Liver (tissue), 3 donors: ENCODE results near the gene DIS3L2.

ENCODE experiments used
- FOXA1 ChIP-seq: IDR thresholded peaks from 2 replicates; pipeline ENCODE4 v1.6.1; 2016; ENCODE audit warnings: antibody characterized with exemption
- GABPA ChIP-seq, 2 donors: IDR thresholded peaks in 1 of 2; conservative IDR thresholded peaks in 1 of 2; 2 replicates each; pipeline ENCODE4 v1.6.1; 2016; ENCODE audit warnings: antibody characterized with exemption in 2 of 2, mild to moderate bottlenecking in 1 of 2, moderate library complexity in 1 of 2
- JUND ChIP-seq, 2 donors: IDR thresholded peaks; 2 replicates each; pipeline ENCODE4 v1.6.1; 2016; ENCODE audit warnings: antibody characterized with exemption in 2 of 2
- NR2F2 ChIP-seq: IDR thresholded peaks from 2 replicates; pipeline ENCODE4 v1.6.1; 2016; ENCODE audit warnings: antibody characterized with exemption
- RAD21 ChIP-seq, 2 donors: IDR thresholded peaks; 2 replicates each; pipeline ENCODE4 v1.6.1; 2016; ENCODE audit warnings: antibody characterized with exemption in 2 of 2, mild to moderate bottlenecking in 2 of 2
- RXRA ChIP-seq, 2 donors: IDR thresholded peaks; 2 replicates each; pipeline ENCODE4 v1.6.1; 2017 to 2018; ENCODE audit warnings: antibody characterized with exemption in 2 of 2, mild to moderate bottlenecking in 1 of 2
- SP1 ChIP-seq: IDR thresholded peaks from 2 replicates; pipeline ENCODE4 v1.6.1; 2018; ENCODE audit warnings: antibody characterized with exemption, mild to moderate bottlenecking
- TAF1 ChIP-seq: conservative IDR thresholded peaks from 2 replicates; pipeline ENCODE4 v1.6.1; 2016; ENCODE audit warnings: antibody characterized with exemption, mild to moderate bottlenecking
- YY1 ChIP-seq: IDR thresholded peaks from 2 replicates; pipeline ENCODE4 v1.6.1; 2016; ENCODE audit warnings: antibody characterized with exemption, mild to moderate bottlenecking
- TF ChIP-seq, protein P1 (sequence below): fragments of 150-350 bp; IDR thresholded peaks from 2 replicates; pipeline ENCODE4 v1.5.1; 2017; ENCODE audit warnings: improper control_type of control experiment, low read depth, low read length; ENCODE audit not compliant: missing input control
- TF ChIP-seq, protein P2 (sequence below): IDR thresholded peaks from 2 replicates; pipeline ENCODE4 v1.6.1; 2016; ENCODE audit warnings: antibody characterized with exemption
- TF ChIP-seq, protein P3 (sequence below): IDR thresholded peaks from 2 replicates; pipeline ENCODE4 v1.6.1; 2016; ENCODE audit warnings: antibody characterized with exemption
- TF ChIP-seq, protein P4 (sequence below): IDR thresholded peaks from 2 replicates; pipeline ENCODE4 v1.6.1; 2016; ENCODE audit warnings: antibody characterized with exemption
- TF ChIP-seq, protein P5 (sequence below): IDR thresholded peaks from 2 replicates; pipeline ENCODE4 v1.6.1; 2016; ENCODE audit warnings: antibody characterized with exemption, mild to moderate bottlenecking
- donor health status: healthy.
- donor health status: healthy.

DNA sequence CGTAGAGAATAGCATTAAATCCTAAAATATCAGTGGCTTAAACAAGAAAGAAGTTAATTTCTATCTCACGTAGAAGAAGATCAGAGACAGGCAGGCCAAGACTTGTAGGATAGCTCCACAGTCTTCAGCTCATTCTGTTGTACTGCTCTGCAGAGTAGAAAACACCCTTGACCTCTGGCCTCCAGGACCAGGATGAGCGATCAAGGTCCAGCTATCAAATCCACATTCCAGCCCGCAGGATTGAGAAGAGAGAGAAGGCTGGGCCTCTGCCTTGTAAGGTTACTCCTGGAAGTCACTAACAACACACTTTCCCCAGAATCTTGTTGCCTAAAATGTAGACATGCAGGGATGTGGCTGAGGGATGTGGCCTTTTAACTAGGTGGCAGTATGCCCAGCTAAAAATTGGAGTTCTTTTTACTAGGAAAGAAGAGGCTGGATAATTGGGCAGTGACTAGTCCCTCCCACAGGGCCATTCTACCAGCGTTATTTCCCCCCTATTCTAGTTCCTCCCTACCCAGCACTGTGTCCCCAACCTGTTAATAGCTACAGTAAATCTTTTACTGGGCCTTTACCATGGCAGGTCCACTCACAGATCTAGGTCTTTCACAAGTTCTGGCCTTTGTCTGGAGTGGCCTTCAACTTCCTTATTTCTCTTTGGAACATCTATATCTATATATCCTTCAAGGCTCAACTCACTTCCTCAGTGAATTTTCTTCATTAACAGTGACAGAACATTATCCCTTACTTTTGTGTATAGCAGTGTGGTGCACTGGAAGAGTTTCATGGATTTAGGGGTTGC, 165.0 kb downstream of the DIS3L2 start:
- TF ChIP-seq, protein P1, sequence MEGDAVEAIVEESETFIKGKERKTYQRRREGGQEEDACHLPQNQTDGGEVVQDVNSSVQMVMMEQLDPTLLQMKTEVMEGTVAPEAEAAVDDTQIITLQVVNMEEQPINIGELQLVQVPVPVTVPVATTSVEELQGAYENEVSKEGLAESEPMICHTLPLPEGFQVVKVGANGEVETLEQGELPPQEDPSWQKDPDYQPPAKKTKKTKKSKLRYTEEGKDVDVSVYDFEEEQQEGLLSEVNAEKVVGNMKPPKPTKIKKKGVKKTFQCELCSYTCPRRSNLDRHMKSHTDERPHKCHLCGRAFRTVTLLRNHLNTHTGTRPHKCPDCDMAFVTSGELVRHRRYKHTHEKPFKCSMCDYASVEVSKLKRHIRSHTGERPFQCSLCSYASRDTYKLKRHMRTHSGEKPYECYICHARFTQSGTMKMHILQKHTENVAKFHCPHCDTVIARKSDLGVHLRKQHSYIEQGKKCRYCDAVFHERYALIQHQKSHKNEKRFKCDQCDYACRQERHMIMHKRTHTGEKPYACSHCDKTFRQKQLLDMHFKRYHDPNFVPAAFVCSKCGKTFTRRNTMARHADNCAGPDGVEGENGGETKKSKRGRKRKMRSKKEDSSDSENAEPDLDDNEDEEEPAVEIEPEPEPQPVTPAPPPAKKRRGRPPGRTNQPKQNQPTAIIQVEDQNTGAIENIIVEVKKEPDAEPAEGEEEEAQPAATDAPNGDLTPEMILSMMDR: no peak
- TF ChIP-seq RAD21 (IDR thresholded peaks at IDR 0.05) (no peak), GABPA (IDR thresholded peaks at IDR 0.05 in 1 of 2, conservative IDR thresholded peaks at IDR 0.05 in 1 of 2) (no peak), NR2F2 (peak; percentile 56), JUND (IDR thresholded peaks at IDR 0.05) (no peak), SP1 (no peak), FOXA1 (no peak), TAF1 (no peak), YY1 (no peak), RXRA (IDR thresholded peaks at IDR 0.05) (no peak)
- TF ChIP-seq, protein P2, sequence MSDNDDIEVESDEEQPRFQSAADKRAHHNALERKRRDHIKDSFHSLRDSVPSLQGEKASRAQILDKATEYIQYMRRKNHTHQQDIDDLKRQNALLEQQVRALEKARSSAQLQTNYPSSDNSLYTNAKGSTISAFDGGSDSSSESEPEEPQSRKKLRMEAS: no peak
- TF ChIP-seq, protein P3, sequence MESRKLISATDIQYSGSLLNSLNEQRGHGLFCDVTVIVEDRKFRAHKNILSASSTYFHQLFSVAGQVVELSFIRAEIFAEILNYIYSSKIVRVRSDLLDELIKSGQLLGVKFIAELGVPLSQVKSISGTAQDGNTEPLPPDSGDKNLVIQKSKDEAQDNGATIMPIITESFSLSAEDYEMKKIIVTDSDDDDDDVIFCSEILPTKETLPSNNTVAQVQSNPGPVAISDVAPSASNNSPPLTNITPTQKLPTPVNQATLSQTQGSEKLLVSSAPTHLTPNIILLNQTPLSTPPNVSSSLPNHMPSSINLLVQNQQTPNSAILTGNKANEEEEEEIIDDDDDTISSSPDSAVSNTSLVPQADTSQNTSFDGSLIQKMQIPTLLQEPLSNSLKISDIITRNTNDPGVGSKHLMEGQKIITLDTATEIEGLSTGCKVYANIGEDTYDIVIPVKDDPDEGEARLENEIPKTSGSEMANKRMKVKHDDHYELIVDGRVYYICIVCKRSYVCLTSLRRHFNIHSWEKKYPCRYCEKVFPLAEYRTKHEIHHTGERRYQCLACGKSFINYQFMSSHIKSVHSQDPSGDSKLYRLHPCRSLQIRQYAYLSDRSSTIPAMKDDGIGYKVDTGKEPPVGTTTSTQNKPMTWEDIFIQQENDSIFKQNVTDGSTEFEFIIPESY: no peak
- TF ChIP-seq, protein P4, sequence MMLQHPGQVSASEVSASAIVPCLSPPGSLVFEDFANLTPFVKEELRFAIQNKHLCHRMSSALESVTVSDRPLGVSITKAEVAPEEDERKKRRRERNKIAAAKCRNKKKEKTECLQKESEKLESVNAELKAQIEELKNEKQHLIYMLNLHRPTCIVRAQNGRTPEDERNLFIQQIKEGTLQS: no peak
- TF ChIP-seq, protein P5, sequence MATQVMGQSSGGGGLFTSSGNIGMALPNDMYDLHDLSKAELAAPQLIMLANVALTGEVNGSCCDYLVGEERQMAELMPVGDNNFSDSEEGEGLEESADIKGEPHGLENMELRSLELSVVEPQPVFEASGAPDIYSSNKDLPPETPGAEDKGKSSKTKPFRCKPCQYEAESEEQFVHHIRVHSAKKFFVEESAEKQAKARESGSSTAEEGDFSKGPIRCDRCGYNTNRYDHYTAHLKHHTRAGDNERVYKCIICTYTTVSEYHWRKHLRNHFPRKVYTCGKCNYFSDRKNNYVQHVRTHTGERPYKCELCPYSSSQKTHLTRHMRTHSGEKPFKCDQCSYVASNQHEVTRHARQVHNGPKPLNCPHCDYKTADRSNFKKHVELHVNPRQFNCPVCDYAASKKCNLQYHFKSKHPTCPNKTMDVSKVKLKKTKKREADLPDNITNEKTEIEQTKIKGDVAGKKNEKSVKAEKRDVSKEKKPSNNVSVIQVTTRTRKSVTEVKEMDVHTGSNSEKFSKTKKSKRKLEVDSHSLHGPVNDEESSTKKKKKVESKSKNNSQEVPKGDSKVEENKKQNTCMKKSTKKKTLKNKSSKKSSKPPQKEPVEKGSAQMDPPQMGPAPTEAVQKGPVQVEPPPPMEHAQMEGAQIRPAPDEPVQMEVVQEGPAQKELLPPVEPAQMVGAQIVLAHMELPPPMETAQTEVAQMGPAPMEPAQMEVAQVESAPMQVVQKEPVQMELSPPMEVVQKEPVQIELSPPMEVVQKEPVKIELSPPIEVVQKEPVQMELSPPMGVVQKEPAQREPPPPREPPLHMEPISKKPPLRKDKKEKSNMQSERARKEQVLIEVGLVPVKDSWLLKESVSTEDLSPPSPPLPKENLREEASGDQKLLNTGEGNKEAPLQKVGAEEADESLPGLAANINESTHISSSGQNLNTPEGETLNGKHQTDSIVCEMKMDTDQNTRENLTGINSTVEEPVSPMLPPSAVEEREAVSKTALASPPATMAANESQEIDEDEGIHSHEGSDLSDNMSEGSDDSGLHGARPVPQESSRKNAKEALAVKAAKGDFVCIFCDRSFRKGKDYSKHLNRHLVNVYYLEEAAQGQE: no peak
